Astrocyte (in vitro differentiated cells and primary cell): ENCODE measurements around the gene CYP4F2. TPM values are rescaled to one million over a fixed set of nuclear protein-coding genes. Genes with fewer than 3 reads are reported as not detected.
"Not testable (repeated sequence)": the region's sequence is repeated elsewhere in the genome, so short reads cannot be mapped to it uniquely, and the experiment has no call there.

Source experiments
- DNase-seq: peaks from one replicate; pipeline ENCODE4 v3.0.0-alpha.2; 2010; ENCODE audit warnings: low read depth
- FAIRE-seq: peaks from 2 replicates; lab custom pipeline; 2011; peaks lifted over from hg19 to GRCh38; lab: Jason Lieb, UNC
- H2AFZ ChIP-seq: 2 replicates; pipeline ENCODE4 v1.6.0; 2012; ENCODE audit warnings: low read depth, low read length, inconsistent platforms
- H3K27ac ChIP-seq: 2 replicates; pipeline ENCODE4 v1.5.1; 2011; ENCODE audit warnings: low read depth, low read length, inconsistent platforms
- H3K27me3 ChIP-seq: 2 replicates; pipeline ENCODE4 v1.6.0; 2011; ENCODE audit warnings: low read length, inconsistent platforms; ENCODE audit not compliant: insufficient read depth
- H3K36me3 ChIP-seq: 2 replicates; pipeline ENCODE4 v1.5.1; 2011; ENCODE audit warnings: low read length, inconsistent platforms; ENCODE audit not compliant: insufficient read depth
- H3K4me1 ChIP-seq: 2 replicates; pipeline ENCODE4 v1.5.1; 2011; ENCODE audit warnings: low read length, inconsistent platforms; ENCODE audit not compliant: insufficient read depth
- H3K4me2 ChIP-seq: 2 replicates; pipeline ENCODE4 v1.6.0; 2012; ENCODE audit warnings: low read length, inconsistent platforms
- H3K4me3 ChIP-seq: 2 replicates; pipeline ENCODE4 v1.5.1; 2011; ENCODE audit warnings: low read depth, mild to moderate bottlenecking, low read length, inconsistent platforms; ENCODE audit not compliant: insufficient read depth
- H3K79me2 ChIP-seq: 2 replicates; pipeline ENCODE4 v1.6.0; 2012; ENCODE audit warnings: mild to moderate bottlenecking, low read length, inconsistent platforms; ENCODE audit not compliant: insufficient read depth
- H3K9ac ChIP-seq: 2 replicates; pipeline ENCODE4 v1.6.0; 2012; ENCODE audit warnings: mild to moderate bottlenecking, low read length, inconsistent platforms
- H3K9me3 ChIP-seq: 2 replicates; pipeline ENCODE4 v1.5.1; 2012; ENCODE audit warnings: low read depth, mild to moderate bottlenecking, low read length, inconsistent platforms; ENCODE audit not compliant: insufficient read depth
- H4K20me1 ChIP-seq: 2 replicates; pipeline ENCODE4 v1.6.0; 2012; ENCODE audit warnings: low read length, inconsistent platforms; ENCODE audit not compliant: insufficient read depth
- H3K27ac Mint-ChIP-seq: one replicate; pipeline ENCODE4 v1.8.0; 2021; ENCODE audit warnings: mild to moderate bottlenecking, mixed read lengths; ENCODE audit not compliant: unreplicated experiment
- H3K27me3 Mint-ChIP-seq: one replicate; pipeline ENCODE4 v1.8.0; 2021; ENCODE audit warnings: low read depth, mixed read lengths; ENCODE audit not compliant: unreplicated experiment
- H3K36me3 Mint-ChIP-seq: one replicate; pipeline ENCODE4 v1.8.0; 2021; ENCODE audit warnings: low read depth, mixed read lengths; ENCODE audit not compliant: unreplicated experiment
- H3K4me1 Mint-ChIP-seq: one replicate; pipeline ENCODE4 v1.8.0; 2021; ENCODE audit warnings: low read depth, mixed read lengths; ENCODE audit not compliant: unreplicated experiment
- H3K4me3 Mint-ChIP-seq: one replicate; pipeline ENCODE4 v1.8.0; 2021; ENCODE audit warnings: mild to moderate bottlenecking, moderate library complexity, mixed read lengths; ENCODE audit not compliant: unreplicated experiment
- H3K9me3 Mint-ChIP-seq: one replicate; pipeline ENCODE4 v1.8.0; 2021; ENCODE audit warnings: mild to moderate bottlenecking, mixed read lengths; ENCODE audit not compliant: unreplicated experiment
- CTCF ChIP-seq: IDR thresholded peaks from 2 replicates; pipeline ENCODE4 v1.5.1; 2011; ENCODE audit warnings: low read depth, mild to moderate bottlenecking, inconsistent platforms, low read length, moderate library complexity; ENCODE audit not compliant: insufficient read depth
- EZH2 ChIP-seq: IDR thresholded peaks from 2 replicates; pipeline ENCODE4 v1.6.1; 2012; ENCODE audit warnings: mild to moderate bottlenecking, low read length, inconsistent platforms; ENCODE audit not compliant: insufficient read depth
- total RNA-seq: library from RNA; stranded (reverse); gene quantifications from 2 replicates; pipeline ENCODE4 v1.2.1, GENCODE V29; 2021

Gene CYP4F2
- total RNA-seq, 1 donor from 2014 or later = not detected

- H3K9ac ChIP-seq = peak overlapping the region; percentile 86
- H3K9me3 Mint-ChIP-seq = peaks cover 7% of the 10 kb centered on the region
- no peak overlapping the region for H3K4me3 Mint-ChIP-seq
- no peaks in the 10 kb centered on the region for H3K9me3 ChIP-seq
- H3K4me3 ChIP-seq = peak overlapping the region; percentile 64
- H3K4me1 ChIP-seq = no peaks in the 10 kb centered on the region
- no peaks in the 10 kb centered on the region for H4K20me1 ChIP-seq
- peak overlapping the region; percentile 87 for H3K4me2 ChIP-seq
- H3K36me3 Mint-ChIP-seq = no peaks in the 10 kb centered on the region
- H3K27me3 ChIP-seq = no peaks in the 10 kb centered on the region
- peak overlapping the region; percentile 78 for H2AFZ ChIP-seq
- H3K36me3 ChIP-seq = no peaks in the 10 kb centered on the region
- H3K27ac Mint-ChIP-seq = no peak overlapping the region
- peak overlapping the region; percentile 67 for H3K27ac ChIP-seq
- DNase-seq (peak; percentile 78), FAIRE-seq (no peak)
- no peaks in the 10 kb centered on the region for H3K79me2 ChIP-seq
- no peaks in the 10 kb centered on the region for H3K4me1 Mint-ChIP-seq
- no peaks in the 10 kb centered on the region for H3K27me3 Mint-ChIP-seq
- TF ChIP-seq EZH2 = no peak
- TF ChIP-seq CTCF = no peak
Measured at GRCh38 chr19:15836330-15837220, 61.3 kb downstream of the CYP4F2 start.

GRCh38 chr19:15835565-15836329 is 62.1 kb downstream of the CYP4F2 start:
- not testable (repeated sequence) for H3K27ac Mint-ChIP-seq, H3K9me3 ChIP-seq, H3K9me3 Mint-ChIP-seq, H4K20me1 ChIP-seq, H3K36me3 Mint-ChIP-seq, H3K79me2 ChIP-seq, H3K4me3 Mint-ChIP-seq, H3K36me3 ChIP-seq, H3K4me1 ChIP-seq, FAIRE-seq, H3K27me3 Mint-ChIP-seq, H3K4me1 Mint-ChIP-seq, H3K27me3 ChIP-seq, DNase-seq
- Histone ChIP-seq H3K27ac (peak overlapping the region; percentile 67), H2AFZ (peak overlapping the region; percentile 78), H3K4me3 (peak overlapping the region; percentile 64), H3K4me2 (peak overlapping the region; percentile 87), H3K9ac (peak overlapping the region; percentile 86)

GRCh38 chr19:15834232-15834631 is 63.6 kb downstream of the CYP4F2 start:
- not testable (repeated sequence) for H3K27me3 ChIP-seq, H3K4me3 Mint-ChIP-seq, H3K36me3 ChIP-seq, H3K9me3 ChIP-seq, H3K9me3 Mint-ChIP-seq, DNase-seq, H2AFZ ChIP-seq, H3K4me2 ChIP-seq, H3K27me3 Mint-ChIP-seq, FAIRE-seq, H3K79me2 ChIP-seq, H3K4me1 ChIP-seq, H3K36me3 Mint-ChIP-seq, H3K4me3 ChIP-seq, H3K4me1 Mint-ChIP-seq, H3K9ac ChIP-seq, H3K27ac ChIP-seq, H4K20me1 ChIP-seq, H3K27ac Mint-ChIP-seq
